ENCODE measurements around the gene PCSK6. TPM values are rescaled to one million over a fixed set of nuclear protein-coding genes. Genes with fewer than 3 reads are reported as not detected.
A peak's percentile ranks its signal among the peaks of the same experiment; 100 is the strongest.
"Not testable (repeated sequence)": the region's sequence is repeated elsewhere in the genome, so short reads cannot be mapped to it uniquely, and the experiment has no call there.

PCSK6 gene
- total RNA-seq, 5 donors from 2014 or later (not counting 1 experiment from before 2014, with no cell fraction given) = 0.16 to 2.2 (median 1.3) TPM

DNA sequence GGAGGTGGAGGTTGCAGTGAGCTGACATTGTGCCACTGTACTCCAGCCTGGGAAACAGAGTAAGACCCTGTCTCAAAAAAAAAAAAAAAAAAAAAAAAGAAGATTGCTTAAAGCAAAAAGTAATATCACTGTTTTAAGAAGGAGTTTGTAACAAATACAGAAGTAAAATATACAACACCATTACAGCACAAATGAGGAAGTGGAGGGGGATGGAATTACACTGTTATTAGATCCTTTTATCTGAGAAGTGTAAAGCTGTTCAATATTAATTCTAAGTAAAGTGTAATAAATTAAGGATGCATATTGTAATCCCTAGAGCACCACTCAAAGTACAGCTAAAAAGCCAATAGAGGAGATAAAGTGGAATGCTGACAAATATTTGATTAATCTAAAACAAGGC is 147.5 kb downstream of the PCSK6 start:
- no peaks in the 10 kb centered on the region for H3K36me3 Mint-ChIP-seq
- no peak overlapping the region for H3K4me3 ChIP-seq (ENCODE audit: control insufficient read depth in 1 of 2, extremely low read depth in 1 of 2, low read length in 1 of 2)
- no peak overlapping the region for H3K27ac ChIP-seq (ENCODE audit: low read length)
- H3K36me3 ChIP-seq (ENCODE audit: control insufficient read depth in 2 of 2, extremely low read depth in 1 of 2, insufficient read depth in 1 of 2, low read length in 1 of 2) = no peaks in the 10 kb centered on the region
- H3K27me3 ChIP-seq (replicated peaks in 1 of 2; ENCODE audit: control insufficient read depth in 2 of 2, extremely low read depth in 1 of 2, insufficient read depth in 2 of 2, low read length in 1 of 2) = peaks cover 2 to 30% of the 10 kb centered on the region in 2 experiments
- no peaks in the 10 kb centered on the region for H3K4me1 ChIP-seq (ENCODE audit: control insufficient read depth in 1 of 2, extremely low read depth in 1 of 2, insufficient read depth in 2 of 2, low read length in 2 of 2)
- CTCF ChIA-PET = interaction anchor here in 1 of 2 donors (0.6 kb wide), 1 partner anchor 363 kb away, joined by 4 read pairs; no protein-coding TSS in a partner anchor
- peaks cover 0 to 3% (median 1%) of the 10 kb centered on the region in 3 donors for H3K9me3 Mint-ChIP-seq
- DNase-seq (no peak), ATAC-seq (replicated peaks in 1 of 4) (no peak)
- no peaks in the 10 kb centered on the region for H3K4me1 Mint-ChIP-seq
- POLR2A ChIA-PET = no interaction called here
- no peaks in the 10 kb centered on the region for H3K9me3 ChIP-seq
- no peak overlapping the region for H3K27ac Mint-ChIP-seq
- H3K27me3 Mint-ChIP-seq = peaks cover 24 to 50% of the 10 kb centered on the region in 2 donors
- no peak overlapping the region for H3K4me3 Mint-ChIP-seq

DNA sequence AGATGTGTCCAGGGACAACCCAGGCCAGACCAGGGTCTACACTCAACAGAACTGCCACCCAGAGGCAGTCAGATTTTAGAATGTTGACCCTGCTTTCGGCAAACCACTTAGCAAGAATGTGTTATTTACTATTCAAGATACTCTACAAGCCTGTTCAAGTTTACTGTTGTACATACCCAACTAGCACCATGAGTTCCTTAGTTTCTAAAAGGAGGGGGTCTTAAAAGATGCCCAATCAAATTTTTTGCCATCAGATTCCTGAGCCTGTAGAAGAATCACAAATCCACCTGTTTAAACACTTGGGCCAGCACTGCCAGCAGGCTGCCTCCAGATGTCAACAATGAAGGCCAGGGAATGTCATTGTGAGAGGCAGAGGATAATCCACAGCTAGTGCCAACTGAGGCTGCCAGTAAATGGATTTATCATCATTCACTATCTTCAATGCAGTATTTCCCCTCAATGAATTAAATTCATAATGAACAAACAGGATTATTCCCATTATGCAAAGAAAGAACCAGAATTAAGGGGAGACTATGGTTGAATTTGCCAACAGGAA is 150.9 kb downstream of the PCSK6 start:
- H3K36me3 Mint-ChIP-seq = peaks cover 3% of the 10 kb centered on the region
- H3K4me3 ChIP-seq (ENCODE audit: control insufficient read depth in 1 of 2, extremely low read depth in 1 of 2, low read length in 1 of 2) = no peak overlapping the region
- no peak overlapping the region for H3K4me3 Mint-ChIP-seq
- POLR2A ChIA-PET = no interaction called here
- H3K9me3 ChIP-seq = no peaks in the 10 kb centered on the region
- ATAC-seq (replicated peaks in 1 of 4) (no peak), DNase-seq (no peak)
- CTCF ChIA-PET = no interaction called here
- peaks cover 12 to 15% (median 15%) of the 10 kb centered on the region in 3 donors for H3K4me1 Mint-ChIP-seq
- H3K27me3 Mint-ChIP-seq = peaks cover 8 to 24% of the 10 kb centered on the region in 2 donors
- no peaks in the 10 kb centered on the region for H3K36me3 ChIP-seq (ENCODE audit: control insufficient read depth in 2 of 2, extremely low read depth in 1 of 2, insufficient read depth in 1 of 2, low read length in 1 of 2)
- WGBS (ENCODE audit: insufficient coverage) = no CpG with 5 or more reads among the region's 1 CpG
- H3K27me3 ChIP-seq (replicated peaks in 1 of 2; ENCODE audit: control insufficient read depth in 2 of 2, extremely low read depth in 1 of 2, insufficient read depth in 2 of 2, low read length in 1 of 2) = peaks cover 0 to 20% of the 10 kb centered on the region in 2 experiments
- no peak overlapping the region for H3K27ac ChIP-seq (ENCODE audit: low read length)
- H3K9me3 Mint-ChIP-seq = peaks cover 3 to 5% (median 4%) of the 10 kb centered on the region in 3 donors
- H3K27ac Mint-ChIP-seq = no peak overlapping the region
- H3K4me1 ChIP-seq (ENCODE audit: control insufficient read depth in 1 of 2, extremely low read depth in 1 of 2, insufficient read depth in 2 of 2, low read length in 2 of 2) = peaks cover 0 to 13% of the 10 kb centered on the region in 2 experiments

DNA sequence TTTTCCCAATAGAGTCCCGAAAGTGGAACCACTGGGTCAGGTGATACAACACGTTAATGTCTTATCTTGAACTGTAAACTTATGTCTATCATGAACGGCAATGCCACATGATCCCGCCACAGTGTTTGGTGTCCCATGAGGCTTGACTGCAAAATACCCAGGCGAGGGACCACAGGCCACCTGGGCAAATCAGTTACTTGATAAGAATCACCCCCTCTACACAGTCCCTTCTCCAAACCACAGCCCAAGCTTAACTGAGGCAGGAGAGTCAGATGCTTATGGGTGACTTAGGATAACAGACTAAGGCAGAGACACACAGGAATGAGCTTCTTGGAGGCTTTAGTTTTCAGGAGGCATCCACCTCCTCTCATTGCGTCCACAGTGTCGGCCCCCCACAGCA is 151.5 kb downstream of the PCSK6 start:
- peaks cover 5 to 8% (median 7%) of the 10 kb centered on the region in 3 donors for H3K9me3 Mint-ChIP-seq
- ATAC-seq (replicated peaks in 1 of 4) (no peak), DNase-seq (no peak)
- H3K36me3 ChIP-seq (ENCODE audit: control insufficient read depth in 2 of 2, extremely low read depth in 1 of 2, insufficient read depth in 1 of 2, low read length in 1 of 2) = no peaks in the 10 kb centered on the region
- no peak overlapping the region for H3K27ac Mint-ChIP-seq
- H3K27me3 Mint-ChIP-seq = peaks cover 8 to 22% of the 10 kb centered on the region in 2 donors
- H3K27ac ChIP-seq (ENCODE audit: low read length) = no peak overlapping the region
- ChIA-PET POLR2A (no interaction called here), CTCF (no interaction called here)
- no peak overlapping the region for H3K4me3 Mint-ChIP-seq
- H3K9me3 ChIP-seq = no peaks in the 10 kb centered on the region
- peaks cover 0 to 19% of the 10 kb centered on the region in 2 experiments for H3K4me1 ChIP-seq (ENCODE audit: control insufficient read depth in 1 of 2, extremely low read depth in 1 of 2, insufficient read depth in 2 of 2, low read length in 2 of 2)
- peaks cover 18 to 21% (median 20%) of the 10 kb centered on the region in 3 donors for H3K4me1 Mint-ChIP-seq
- H3K4me3 ChIP-seq (ENCODE audit: control insufficient read depth in 1 of 2, extremely low read depth in 1 of 2, low read length in 1 of 2) = no peak overlapping the region
- 32% methylated on average over 4 of the region's 7 CpGs for WGBS (ENCODE audit: insufficient coverage)
- peaks cover 3% of the 10 kb centered on the region for H3K36me3 Mint-ChIP-seq
- peaks cover 0 to 19% of the 10 kb centered on the region in 2 experiments for H3K27me3 ChIP-seq (replicated peaks in 1 of 2; ENCODE audit: control insufficient read depth in 2 of 2, extremely low read depth in 1 of 2, insufficient read depth in 2 of 2, low read length in 1 of 2)

DNA sequence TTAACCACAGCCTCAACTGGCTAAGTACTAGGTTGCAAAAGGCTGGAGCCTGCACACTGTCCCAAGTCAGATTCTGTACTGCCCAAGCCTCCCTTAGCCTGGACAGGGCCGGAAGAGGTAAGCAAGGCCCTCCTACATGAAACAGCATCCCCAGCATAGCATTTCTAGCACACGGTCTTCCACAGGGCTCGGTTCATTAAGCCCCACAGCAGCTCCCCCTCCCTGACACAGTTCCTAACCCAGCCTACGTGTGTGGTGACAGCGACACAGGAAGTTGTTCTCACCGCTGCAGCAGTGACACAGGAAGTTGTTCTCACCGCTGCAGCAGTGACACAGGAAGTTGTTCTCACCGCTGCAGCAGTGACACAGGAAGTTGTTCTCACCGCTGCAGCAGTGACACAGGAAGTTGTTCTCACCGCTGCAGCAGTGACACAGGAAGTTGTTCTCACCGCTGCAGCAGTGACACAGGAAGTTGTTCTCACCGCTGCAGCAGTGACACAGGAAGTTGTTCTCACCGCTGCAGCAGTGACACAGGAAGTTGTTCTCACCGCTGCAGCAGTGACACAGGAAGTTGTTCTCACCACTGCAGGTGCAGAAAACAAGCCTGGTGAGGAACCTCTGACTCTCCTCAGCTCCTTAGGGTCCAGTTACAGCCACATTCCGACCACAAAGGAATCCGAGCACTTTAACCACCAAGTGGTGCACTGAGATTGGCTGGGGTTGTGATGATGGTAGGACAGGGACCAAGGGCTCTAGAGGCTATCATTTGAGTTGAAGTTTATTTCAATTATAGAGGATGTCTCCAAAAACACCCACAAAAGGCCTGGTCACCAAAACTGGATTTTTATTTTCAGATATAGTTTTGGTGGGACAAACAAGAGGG is 155.4 kb downstream of the PCSK6 start:
- Mint-ChIP-seq H3K4me3 (peak overlapping the region; percentile 43 to 51 (median 46)), H3K27me3 (peaks cover 6 to 14% of the 10 kb centered on the region in 2 donors), H3K27ac (peak overlapping the region; percentile 90 to 91), H3K4me1 (peaks cover 22 to 29% (median 24%) of the 10 kb centered on the region in 3 donors)
- WGBS (ENCODE audit: insufficient coverage) = 42% methylated on average over 3 of the region's 16 CpGs
- ChIA-PET POLR2A (interaction anchor here in 1 of 2 donors (0.9 kb wide), 1 partner anchor 84 kb away, joined by 8 read pairs; no protein-coding TSS in a partner anchor), CTCF (interaction anchor here (1.0 to 1.9 kb wide), 3 partner anchors 14 to 41 kb away, joined by 3 to 7 read pairs (median 3); no protein-coding TSS in a partner anchor)
- not testable (repeated sequence) for H3K9me3 ChIP-seq; H3K4me3 ChIP-seq (ENCODE audit: control insufficient read depth in 1 of 2, extremely low read depth in 1 of 2, low read length in 1 of 2); H3K36me3 ChIP-seq (ENCODE audit: control insufficient read depth in 2 of 2, extremely low read depth in 1 of 2, insufficient read depth in 1 of 2, low read length in 1 of 2); H3K9me3 Mint-ChIP-seq; H3K36me3 Mint-ChIP-seq
- ATAC-seq (replicated peaks in 1 of 4) = peak; percentile 87 to 96 (median 92)
- peaks cover 0 to 11% of the 10 kb centered on the region in 2 experiments for H3K27me3 ChIP-seq (replicated peaks in 1 of 2; ENCODE audit: control insufficient read depth in 2 of 2, extremely low read depth in 1 of 2, insufficient read depth in 2 of 2, low read length in 1 of 2)
- H3K27ac ChIP-seq (ENCODE audit: low read length) = peak overlapping the region; percentile 96
- peaks cover 0 to 28% of the 10 kb centered on the region in 2 experiments for H3K4me1 ChIP-seq (ENCODE audit: control insufficient read depth in 1 of 2, extremely low read depth in 1 of 2, insufficient read depth in 2 of 2, low read length in 2 of 2)
- DNase-seq = peak in 33 of 35 experiments; percentile 30 to 82 (median 64)

DNA sequence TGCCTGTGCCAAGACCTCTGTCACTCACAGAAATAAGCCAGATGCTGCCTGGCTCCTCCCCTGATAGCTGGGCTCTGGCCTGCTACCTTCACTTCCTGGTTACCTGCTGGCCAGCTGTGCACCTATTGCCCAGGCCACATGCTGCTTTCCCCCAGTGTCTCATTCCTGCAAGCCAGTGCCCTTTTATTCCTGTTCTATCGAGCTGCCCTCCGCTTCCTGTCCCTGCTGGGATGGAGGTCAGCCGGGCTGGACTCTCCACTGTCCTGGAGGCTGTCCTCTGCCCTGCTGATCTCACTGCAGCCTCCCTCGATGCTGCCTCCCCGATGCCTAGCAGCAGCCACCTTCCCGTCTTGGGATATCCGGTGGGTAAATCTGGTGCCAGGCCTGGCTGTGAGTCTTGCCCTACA is 157.4 kb downstream of the PCSK6 start:
- peak overlapping the region; percentile 10 for H3K27ac ChIP-seq (ENCODE audit: low read length)
- peaks cover 0 to 22% of the 10 kb centered on the region in 2 experiments for H3K27me3 ChIP-seq (replicated peaks in 1 of 2; ENCODE audit: control insufficient read depth in 2 of 2, extremely low read depth in 1 of 2, insufficient read depth in 2 of 2, low read length in 1 of 2)
- POLR2A ChIA-PET = no interaction called here
- Mint-ChIP-seq H3K9me3 (peaks cover 5 to 7% (median 5%) of the 10 kb centered on the region in 3 donors), H3K27ac (peak overlapping the region in 1 of 2 donors; percentile 87), H3K4me1 (peaks cover 22 to 29% (median 24%) of the 10 kb centered on the region in 3 donors), H3K36me3 (peaks cover 3% of the 10 kb centered on the region), H3K27me3 (peaks cover 0 to 17% of the 10 kb centered on the region in 2 donors), H3K4me3 (peak overlapping the region in 1 of 3 donors; percentile 40)
- H3K36me3 ChIP-seq (ENCODE audit: control insufficient read depth in 2 of 2, extremely low read depth in 1 of 2, insufficient read depth in 1 of 2, low read length in 1 of 2) = no peaks in the 10 kb centered on the region
- H3K9me3 ChIP-seq = no peaks in the 10 kb centered on the region
- peaks cover 0 to 28% of the 10 kb centered on the region in 2 experiments for H3K4me1 ChIP-seq (ENCODE audit: control insufficient read depth in 1 of 2, extremely low read depth in 1 of 2, insufficient read depth in 2 of 2, low read length in 2 of 2)
- 89% methylated on average over 7 of the region's 7 CpGs for WGBS (ENCODE audit: insufficient coverage)
- no peak overlapping the region for H3K4me3 ChIP-seq (ENCODE audit: control insufficient read depth in 1 of 2, extremely low read depth in 1 of 2, low read length in 1 of 2)
- DNase-seq (no peak), ATAC-seq (replicated peaks in 1 of 4) (no peak)
- CTCF ChIA-PET = no interaction called here

DNA sequence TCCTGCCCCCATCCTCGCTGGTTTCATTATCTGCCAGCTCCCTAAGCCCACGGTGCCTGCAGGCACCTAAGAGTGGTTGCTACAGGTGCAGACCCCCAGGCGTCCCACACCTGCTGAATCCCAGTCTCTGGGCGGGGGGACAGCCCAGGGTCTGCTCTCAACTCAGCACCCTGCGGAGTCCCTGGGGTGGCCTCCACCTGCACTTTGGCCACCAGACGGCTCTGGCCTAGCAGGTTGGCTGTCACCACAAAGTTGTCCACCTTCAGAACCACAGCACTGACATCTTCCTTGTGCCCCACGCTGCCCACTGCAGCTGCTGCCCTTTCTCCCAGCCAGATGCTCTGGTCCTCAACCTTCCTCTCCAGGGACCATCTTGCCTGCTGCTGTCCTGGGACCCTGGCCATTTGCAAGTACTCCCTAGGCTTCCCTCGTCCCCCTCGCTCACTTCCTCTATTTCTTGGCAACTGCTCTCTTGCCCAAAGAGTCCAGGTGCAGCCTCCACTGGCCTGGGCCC is 159.6 kb downstream of the PCSK6 start:
- no peak for DNase-seq
- ChIA-PET CTCF (no interaction called here), POLR2A (no interaction called here)
- ATAC-seq (replicated peaks in 1 of 4) = no peak
- no peaks in the 10 kb centered on the region for H3K36me3 Mint-ChIP-seq
- H3K4me1 ChIP-seq (ENCODE audit: control insufficient read depth in 1 of 2, extremely low read depth in 1 of 2, insufficient read depth in 2 of 2, low read length in 2 of 2) = peaks cover 0 to 25% of the 10 kb centered on the region in 2 experiments
- H3K9me3 ChIP-seq = no peaks in the 10 kb centered on the region
- peaks cover 17 to 24% (median 19%) of the 10 kb centered on the region in 3 donors for H3K4me1 Mint-ChIP-seq
- H3K27me3 Mint-ChIP-seq = peaks cover 4 to 35% of the 10 kb centered on the region in 2 donors
- no peak overlapping the region for H3K27ac Mint-ChIP-seq
- H3K27me3 ChIP-seq (replicated peaks in 1 of 2; ENCODE audit: control insufficient read depth in 2 of 2, extremely low read depth in 1 of 2, insufficient read depth in 2 of 2, low read length in 1 of 2) = peaks cover 0 to 43% of the 10 kb centered on the region in 2 experiments
- peaks cover 0 to 7% (median 3%) of the 10 kb centered on the region in 3 donors for H3K9me3 Mint-ChIP-seq
- no peak overlapping the region for H3K4me3 ChIP-seq (ENCODE audit: control insufficient read depth in 1 of 2, extremely low read depth in 1 of 2, low read length in 1 of 2)
- H3K4me3 Mint-ChIP-seq = no peak overlapping the region
- H3K36me3 ChIP-seq (ENCODE audit: control insufficient read depth in 2 of 2, extremely low read depth in 1 of 2, insufficient read depth in 1 of 2, low read length in 1 of 2) = no peaks in the 10 kb centered on the region
- WGBS (ENCODE audit: insufficient coverage) = 84% methylated on average over 9 of the region's 9 CpGs
- no peak overlapping the region for H3K27ac ChIP-seq (ENCODE audit: low read length)
